ENCODE results near the gene CUL9. TPM values are rescaled to one million over a fixed set of nuclear protein-coding genes. Genes with fewer than 3 reads are reported as not detected.

The CUL9 gene
- total RNA-seq, 1 donor from 2014 or later, result 38.9 TPM

DNA sequence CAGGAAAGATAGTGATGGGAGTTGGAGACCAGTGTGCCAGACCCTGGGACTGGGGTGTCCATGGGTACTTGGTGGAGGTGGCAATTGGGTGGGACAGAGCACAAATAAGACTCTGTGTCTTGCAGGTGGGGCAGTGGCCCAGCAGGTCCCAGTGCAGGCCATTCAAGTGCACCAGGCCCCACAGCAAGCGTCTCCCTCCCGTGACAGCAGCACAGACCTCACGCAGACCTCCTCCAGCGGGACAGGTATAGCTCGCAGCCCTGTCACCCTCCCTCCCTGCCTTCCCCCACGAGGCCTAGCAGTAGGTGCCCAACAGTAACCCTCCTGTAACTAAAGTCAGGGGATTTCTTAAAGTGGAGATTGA, 5.6 kb upstream of the CUL9 start:
- intact Hi-C loops (cut with micrococcal nuclease), result no loop called here
- Mint-ChIP-seq H3K9me3 (no peaks in the 10 kb centered on the region), H3K4me3 (no peak overlapping the region), H3K36me3 (ENCODE audit: low read depth) (peaks cover 35% of the 10 kb centered on the region), H3K27me3 (ENCODE audit: insufficient read depth) (no peaks in the 10 kb centered on the region), H3K27ac (peak overlapping the region; percentile 70), H3K4me1 (ENCODE audit: low read depth) (peaks cover 41% of the 10 kb centered on the region)
- no peak for DNase-seq (ENCODE audit: low spot score)

DNA sequence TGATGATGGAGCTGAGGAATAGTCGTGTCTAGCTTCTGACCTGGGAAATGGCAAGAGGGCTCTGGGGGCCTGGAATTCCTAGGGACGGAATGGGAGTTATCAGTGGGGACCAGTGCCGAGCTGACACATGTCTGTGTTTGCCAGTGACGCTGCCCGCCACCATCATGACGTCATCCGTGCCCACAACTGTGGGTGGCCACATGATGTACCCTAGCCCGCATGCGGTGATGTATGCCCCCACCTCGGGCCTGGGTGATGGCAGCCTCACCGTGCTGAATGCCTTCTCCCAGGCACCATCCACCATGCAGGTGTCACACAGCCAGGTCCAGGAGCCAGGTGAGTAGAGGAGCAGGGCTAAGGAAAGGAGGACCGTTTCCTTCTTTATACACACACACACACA, 3.8 kb upstream of the CUL9 start:
- Mint-ChIP-seq H3K27me3 (ENCODE audit: insufficient read depth) (no peaks in the 10 kb centered on the region), H3K4me3 (no peak overlapping the region), H3K27ac (no peak overlapping the region), H3K9me3 (no peaks in the 10 kb centered on the region), H3K36me3 (ENCODE audit: low read depth) (peaks cover 41% of the 10 kb centered on the region), H3K4me1 (ENCODE audit: low read depth) (peaks cover 44% of the 10 kb centered on the region)
- intact Hi-C loops (cut with micrococcal nuclease), result no loop called here
- no peak for DNase-seq (ENCODE audit: low spot score)

DNA sequence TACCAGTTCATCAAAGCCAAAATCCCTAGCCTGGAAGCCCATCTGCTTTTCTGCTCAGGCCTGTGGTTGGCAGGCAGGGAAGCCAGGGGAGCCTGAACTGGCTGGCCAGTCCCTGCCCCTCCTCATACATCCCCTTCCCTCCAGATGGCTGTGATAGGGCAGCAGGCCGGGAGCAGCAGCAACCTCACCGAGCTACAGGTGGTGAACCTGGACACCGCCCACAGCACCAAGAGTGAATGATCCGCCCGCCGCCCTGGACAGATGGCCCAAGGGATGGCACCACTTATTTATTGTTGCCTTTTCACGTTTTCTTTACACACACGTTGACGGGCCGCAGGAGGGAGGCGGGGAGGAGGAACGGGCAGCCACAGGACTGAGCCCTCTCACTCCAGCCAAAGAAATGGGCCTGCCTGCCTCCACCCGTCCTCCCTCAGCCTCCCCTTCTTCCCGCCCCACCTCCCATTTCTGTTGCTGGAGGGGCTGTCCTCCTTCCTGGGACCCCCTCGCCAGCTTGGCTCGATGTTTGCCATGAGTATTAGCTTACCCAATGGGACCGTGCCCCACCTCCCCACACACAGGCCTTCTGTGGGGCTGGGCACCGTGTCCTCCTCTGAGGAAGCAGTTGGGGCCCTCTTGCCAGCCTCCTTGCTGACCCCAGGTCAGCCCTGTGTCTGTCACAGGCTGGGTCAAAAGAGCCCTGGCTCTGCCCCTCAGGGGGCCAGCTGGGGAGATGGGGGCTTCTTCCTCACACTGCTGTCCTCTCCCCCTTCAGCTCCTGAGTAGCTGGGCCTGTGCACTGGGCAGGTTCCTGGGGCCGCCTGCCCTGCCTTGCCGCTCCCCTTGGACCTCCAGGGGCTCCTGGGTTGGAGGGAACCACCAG, 2.8 kb upstream of the CUL9 start:
- peaks cover 44% of the 10 kb centered on the region for H3K4me1 Mint-ChIP-seq (ENCODE audit: low read depth)
- H3K4me3 Mint-ChIP-seq, result no peak overlapping the region
- DNase-seq (ENCODE audit: low spot score), result no peak
- H3K27me3 Mint-ChIP-seq (ENCODE audit: insufficient read depth), result no peaks in the 10 kb centered on the region
- H3K9me3 Mint-ChIP-seq, result no peaks in the 10 kb centered on the region
- H3K27ac Mint-ChIP-seq, result no peak overlapping the region
- intact Hi-C loops (cut with micrococcal nuclease), result no loop called here
- H3K36me3 Mint-ChIP-seq (ENCODE audit: low read depth), result peaks cover 46% of the 10 kb centered on the region

DNA sequence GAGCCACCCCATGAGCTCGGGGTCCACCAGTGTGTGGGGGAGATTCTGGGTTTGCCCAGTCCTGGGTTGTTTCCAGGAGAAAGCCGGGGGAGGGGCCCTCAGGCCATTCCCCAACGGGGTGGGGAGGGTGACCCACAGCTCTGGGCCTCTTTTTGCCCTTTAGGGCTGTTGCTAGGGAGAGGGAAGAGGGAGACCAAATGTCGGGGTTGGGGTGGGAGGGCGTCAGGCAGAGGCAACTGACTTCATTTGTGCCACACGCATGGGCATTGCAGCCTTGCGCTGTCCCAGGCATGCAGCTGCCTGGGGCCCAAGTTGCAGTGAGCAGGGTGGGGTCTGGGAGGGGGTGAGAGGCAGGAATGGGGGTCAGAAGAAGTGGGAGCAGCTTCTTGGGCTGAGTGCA, 1.9 kb upstream of the CUL9 start:
- peaks cover 43% of the 10 kb centered on the region for H3K4me1 Mint-ChIP-seq (ENCODE audit: low read depth)
- intact Hi-C loops (cut with micrococcal nuclease), result no loop called here
- H3K27me3 Mint-ChIP-seq (ENCODE audit: insufficient read depth), result no peaks in the 10 kb centered on the region
- H3K9me3 Mint-ChIP-seq, result no peaks in the 10 kb centered on the region
- no peak overlapping the region for H3K27ac Mint-ChIP-seq
- no peak overlapping the region for H3K4me3 Mint-ChIP-seq
- DNase-seq (ENCODE audit: low spot score), result no peak
- H3K36me3 Mint-ChIP-seq (ENCODE audit: low read depth), result peaks cover 45% of the 10 kb centered on the region

DNA sequence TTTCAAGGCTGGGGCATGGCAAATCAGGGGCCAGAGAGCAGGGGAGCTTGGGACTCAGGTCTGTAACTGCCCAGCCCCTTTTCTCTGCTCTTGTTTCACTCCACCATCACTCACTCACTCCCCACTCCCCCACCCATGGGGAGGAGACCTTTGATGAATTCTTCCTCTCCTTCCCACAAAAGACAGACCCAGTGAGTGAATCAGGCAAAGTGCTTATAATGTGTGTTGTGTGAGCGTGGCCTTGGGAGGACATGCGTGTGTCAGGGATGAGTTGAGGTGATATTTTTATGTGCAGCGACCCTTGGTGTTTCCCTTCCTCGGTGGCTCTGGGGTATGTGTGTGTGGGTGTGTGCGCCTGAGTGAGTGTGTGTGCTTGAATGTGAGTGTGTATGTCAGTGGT, 1.0 kb upstream of the CUL9 start:
- Mint-ChIP-seq H3K27ac (peak overlapping the region; percentile 66), H3K9me3 (no peaks in the 10 kb centered on the region), H3K4me3 (peak overlapping the region; percentile 95), H3K36me3 (ENCODE audit: low read depth) (peaks cover 40% of the 10 kb centered on the region), H3K27me3 (ENCODE audit: insufficient read depth) (no peaks in the 10 kb centered on the region), H3K4me1 (ENCODE audit: low read depth) (peaks cover 43% of the 10 kb centered on the region)
- intact Hi-C loops (cut with micrococcal nuclease), result no loop called here
- DNase-seq (ENCODE audit: low spot score), result no peak

DNA sequence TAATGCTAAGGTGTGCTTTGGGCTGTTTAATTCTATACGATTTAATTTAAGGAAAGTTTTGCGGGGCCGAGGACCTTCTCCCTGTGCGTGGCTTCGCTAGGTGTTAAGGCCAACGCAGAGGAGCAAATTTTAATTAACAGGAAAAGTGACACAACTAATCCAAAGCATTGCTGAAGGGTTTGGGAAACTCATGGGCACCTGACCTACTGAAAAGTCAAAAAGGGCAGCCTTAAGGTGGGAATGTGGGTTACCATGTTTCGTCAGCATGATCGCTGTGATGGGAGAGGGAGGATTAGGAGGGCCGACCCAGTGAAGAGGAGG, 415 bp upstream of the CUL9 start:
- intact Hi-C loops (cut with micrococcal nuclease), result no loop called here
- Mint-ChIP-seq H3K9me3 (no peaks in the 10 kb centered on the region), H3K4me1 (ENCODE audit: low read depth) (peaks cover 48% of the 10 kb centered on the region), H3K27ac (peak overlapping the region; percentile 91), H3K27me3 (ENCODE audit: insufficient read depth) (no peaks in the 10 kb centered on the region), H3K4me3 (peak overlapping the region; percentile 95), H3K36me3 (ENCODE audit: low read depth) (peaks cover 43% of the 10 kb centered on the region)
- no peak for DNase-seq (ENCODE audit: low spot score)

DNA sequence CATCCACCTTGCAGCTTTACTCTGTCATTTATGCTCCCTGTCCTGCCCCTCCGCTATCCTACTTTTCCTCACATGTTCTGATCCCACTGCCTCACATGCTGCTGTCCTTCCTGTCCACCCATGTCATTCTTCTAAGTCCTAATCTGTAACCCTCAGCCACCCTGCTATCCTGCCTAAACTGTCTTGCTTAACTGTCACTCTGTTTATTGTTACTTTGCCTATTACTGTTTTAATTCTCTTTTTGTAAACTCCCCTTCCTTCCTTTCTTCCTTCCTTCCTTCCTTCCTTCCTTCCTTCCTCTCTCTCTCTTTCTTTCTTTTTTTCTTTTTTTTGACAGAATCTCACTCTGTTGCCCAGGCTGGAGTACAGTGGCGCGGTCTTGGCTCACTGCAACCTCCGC, 1.4 kb downstream of the CUL9 start:
- intact Hi-C loops (cut with micrococcal nuclease), result no loop called here
- Mint-ChIP-seq H3K4me1 (ENCODE audit: low read depth) (peaks cover 48% of the 10 kb centered on the region), H3K36me3 (ENCODE audit: low read depth) (peaks cover 35% of the 10 kb centered on the region), H3K27ac (peak overlapping the region; percentile 91), H3K4me3 (peak overlapping the region; percentile 95), H3K9me3 (no peaks in the 10 kb centered on the region), H3K27me3 (ENCODE audit: insufficient read depth) (no peaks in the 10 kb centered on the region)
- DNase-seq (ENCODE audit: low spot score), result no peak

DNA sequence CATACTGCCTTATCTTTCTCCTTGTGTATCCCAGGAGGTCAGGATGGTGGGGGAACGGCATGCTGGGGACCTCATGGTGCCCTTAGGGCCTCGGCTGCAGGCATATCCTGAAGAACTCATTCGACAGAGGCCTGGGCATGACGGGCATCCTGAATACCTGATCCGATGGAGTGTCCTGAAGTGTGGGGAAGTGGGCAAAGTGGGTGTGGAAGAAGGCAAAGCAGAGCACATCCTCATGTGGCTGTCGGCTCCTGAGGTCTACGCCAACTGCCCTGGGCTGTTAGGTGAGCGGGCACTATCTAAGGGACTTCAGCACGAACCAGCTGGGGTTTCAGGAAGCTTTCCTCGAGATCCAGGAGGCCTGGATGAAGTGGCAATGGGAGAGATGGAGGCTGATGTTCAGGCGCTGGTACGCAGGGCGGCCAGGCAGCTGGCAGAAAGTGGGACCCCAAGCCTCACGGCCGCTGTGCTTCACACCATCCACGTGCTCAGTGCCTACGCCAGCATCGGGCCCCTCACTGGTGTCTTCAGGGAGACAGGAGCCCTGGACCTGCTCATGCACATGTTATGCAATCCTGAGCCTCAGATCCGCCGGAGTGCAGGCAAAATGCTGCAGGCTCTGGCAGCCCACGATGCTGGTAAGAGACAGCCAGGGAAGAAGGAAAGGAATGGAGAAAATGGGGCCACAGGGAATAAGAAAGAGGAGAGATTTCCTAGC, 2.4 kb downstream of the CUL9 start:
- Mint-ChIP-seq H3K36me3 (ENCODE audit: low read depth) (peaks cover 30% of the 10 kb centered on the region), H3K27me3 (ENCODE audit: insufficient read depth) (no peaks in the 10 kb centered on the region), H3K4me3 (peak overlapping the region; percentile 64), H3K4me1 (ENCODE audit: low read depth) (peaks cover 48% of the 10 kb centered on the region), H3K27ac (peak overlapping the region; percentile 32), H3K9me3 (no peaks in the 10 kb centered on the region)
- intact Hi-C loops (cut with micrococcal nuclease), result no loop called here
- DNase-seq (ENCODE audit: low spot score), result no peak

DNA sequence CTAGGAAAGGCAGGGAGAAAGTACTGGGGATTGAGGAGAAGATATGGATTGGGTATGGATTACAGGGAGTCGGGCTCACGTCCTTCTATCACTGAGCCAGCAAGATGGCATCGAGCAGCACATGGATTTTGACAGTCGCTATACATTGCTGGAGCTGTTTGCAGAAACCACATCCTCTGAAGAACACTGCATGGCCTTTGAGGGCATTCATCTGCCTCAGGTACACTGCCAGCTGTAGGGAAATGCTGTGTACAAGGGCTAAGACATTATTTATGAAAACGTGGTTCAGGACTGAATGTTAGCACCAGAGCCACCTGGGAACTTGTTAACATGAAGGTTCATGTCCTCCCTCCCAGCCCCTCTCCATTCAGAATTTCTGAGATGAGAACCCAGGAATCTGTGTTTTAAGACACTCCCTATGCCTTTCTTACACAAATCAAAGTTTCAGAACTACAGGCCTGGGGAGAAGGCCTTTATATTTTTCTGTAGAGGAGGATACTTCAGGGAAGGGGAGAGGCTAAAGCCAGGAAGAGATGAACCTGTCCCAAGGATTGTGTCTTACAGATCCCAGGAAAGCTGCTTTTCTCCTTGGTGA, 3.5 kb downstream of the CUL9 start:
- Mint-ChIP-seq H3K27ac (peak overlapping the region; percentile 57), H3K4me1 (ENCODE audit: low read depth) (peaks cover 48% of the 10 kb centered on the region), H3K27me3 (ENCODE audit: insufficient read depth) (no peaks in the 10 kb centered on the region), H3K9me3 (no peaks in the 10 kb centered on the region), H3K4me3 (peak overlapping the region; percentile 6), H3K36me3 (ENCODE audit: low read depth) (peaks cover 30% of the 10 kb centered on the region)
- no peak for DNase-seq (ENCODE audit: low spot score)
- intact Hi-C loops (cut with micrococcal nuclease), result no loop called here

DNA sequence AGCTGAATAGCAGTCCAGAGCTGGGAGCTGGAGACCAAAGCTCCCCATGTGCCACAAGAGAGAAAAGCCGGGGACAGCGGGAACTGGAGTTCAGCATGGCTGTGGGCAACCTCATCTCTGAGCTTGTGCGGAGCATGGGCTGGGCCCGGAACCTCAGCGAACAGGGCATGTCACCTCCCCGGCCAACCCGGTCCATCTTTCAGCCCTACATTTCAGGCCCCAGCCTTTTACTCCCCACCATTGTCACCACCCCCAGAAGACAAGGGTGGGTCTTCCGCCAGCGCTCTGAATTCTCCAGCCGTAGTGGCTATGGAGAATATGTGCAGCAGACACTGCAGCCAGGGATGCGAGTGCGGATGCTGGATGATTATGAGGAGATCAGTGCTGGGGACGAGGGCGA, 4.0 kb downstream of the CUL9 start:
- H3K9me3 Mint-ChIP-seq, result no peaks in the 10 kb centered on the region
- H3K4me3 Mint-ChIP-seq, result no peak overlapping the region
- peak overlapping the region; percentile 17 for H3K27ac Mint-ChIP-seq
- peaks cover 45% of the 10 kb centered on the region for H3K4me1 Mint-ChIP-seq (ENCODE audit: low read depth)
- H3K36me3 Mint-ChIP-seq (ENCODE audit: low read depth), result peaks cover 29% of the 10 kb centered on the region
- H3K27me3 Mint-ChIP-seq (ENCODE audit: insufficient read depth), result no peaks in the 10 kb centered on the region
- DNase-seq (ENCODE audit: low spot score), result no peak
- intact Hi-C loops (cut with micrococcal nuclease), result no loop called here

DNA sequence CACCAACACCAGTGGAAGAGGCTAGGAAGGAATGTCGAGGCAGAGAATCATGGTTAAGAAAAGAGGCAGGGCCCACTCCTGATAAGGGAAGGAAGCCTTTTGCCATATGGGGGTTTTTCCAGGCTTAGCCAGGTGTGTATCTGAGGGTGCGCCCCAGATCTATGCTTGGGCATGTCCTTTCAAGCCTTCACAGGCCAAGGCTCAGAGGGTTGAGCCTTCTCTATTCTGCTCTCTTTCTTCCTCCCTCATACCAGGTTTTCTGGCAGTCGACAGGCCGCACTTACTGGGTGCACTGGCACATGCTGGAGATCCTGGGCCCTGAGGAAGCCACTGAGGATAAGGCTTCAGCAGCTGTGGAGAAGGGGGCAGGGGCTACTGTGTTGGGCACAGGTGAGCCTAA, 4.7 kb downstream of the CUL9 start:
- no peaks in the 10 kb centered on the region for H3K27me3 Mint-ChIP-seq (ENCODE audit: insufficient read depth)
- no peak for DNase-seq (ENCODE audit: low spot score)
- no peak overlapping the region for H3K27ac Mint-ChIP-seq
- peaks cover 24% of the 10 kb centered on the region for H3K36me3 Mint-ChIP-seq (ENCODE audit: low read depth)
- no peak overlapping the region for H3K4me3 Mint-ChIP-seq
- intact Hi-C loops (cut with micrococcal nuclease), result no loop called here
- H3K9me3 Mint-ChIP-seq, result no peaks in the 10 kb centered on the region
- peaks cover 38% of the 10 kb centered on the region for H3K4me1 Mint-ChIP-seq (ENCODE audit: low read depth)

DNA sequence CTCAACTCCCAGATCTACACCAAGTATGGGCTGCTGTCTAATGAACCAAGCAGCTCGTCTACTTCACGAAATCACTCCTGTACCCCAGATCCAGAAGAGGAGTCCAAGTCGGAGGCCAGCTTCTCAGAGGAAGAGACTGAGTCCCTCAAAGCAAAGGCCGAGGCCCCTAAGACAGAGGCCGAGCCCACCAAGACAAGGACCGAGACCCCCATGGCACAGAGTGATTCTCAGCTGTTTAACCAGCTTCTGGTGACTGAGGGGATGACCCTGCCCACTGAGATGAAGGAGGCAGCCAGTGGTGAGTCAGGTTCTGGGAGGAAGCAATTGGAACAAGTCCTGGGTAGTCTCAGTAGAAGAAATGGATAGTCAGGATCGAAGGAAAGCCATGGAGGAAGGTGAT, 5.8 kb downstream of the CUL9 start:
- Mint-ChIP-seq H3K27me3 (ENCODE audit: insufficient read depth) (no peaks in the 10 kb centered on the region), H3K9me3 (no peaks in the 10 kb centered on the region), H3K4me1 (ENCODE audit: low read depth) (peaks cover 31% of the 10 kb centered on the region), H3K4me3 (no peak overlapping the region), H3K27ac (no peak overlapping the region), H3K36me3 (ENCODE audit: low read depth) (peaks cover 25% of the 10 kb centered on the region)
- intact Hi-C loops (cut with micrococcal nuclease), result no loop called here
- no peak for DNase-seq (ENCODE audit: low spot score)

DNA sequence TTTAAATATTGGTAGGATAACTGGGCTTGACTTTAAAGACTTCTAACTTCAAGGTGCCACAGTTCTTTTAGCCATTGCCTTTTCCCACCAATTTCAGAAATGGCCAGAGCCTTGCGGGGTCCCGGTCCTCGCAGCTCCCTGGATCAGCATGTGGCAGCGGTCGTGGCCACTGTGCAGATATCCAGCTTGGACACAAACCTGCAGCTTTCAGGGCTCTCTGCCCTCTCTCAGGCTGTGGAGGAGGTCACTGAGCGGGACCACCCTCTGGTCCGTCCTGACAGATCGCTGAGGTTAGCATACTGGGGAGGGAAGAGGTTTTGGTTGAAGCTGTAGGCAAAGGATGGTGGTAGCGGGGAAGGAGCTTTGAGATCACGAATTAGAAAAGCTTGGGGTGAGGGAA, 6.4 kb downstream of the CUL9 start:
- H3K4me1 Mint-ChIP-seq (ENCODE audit: low read depth), result peaks cover 25% of the 10 kb centered on the region
- DNase-seq (ENCODE audit: low spot score), result no peak
- H3K36me3 Mint-ChIP-seq (ENCODE audit: low read depth), result peaks cover 27% of the 10 kb centered on the region
- no peaks in the 10 kb centered on the region for H3K9me3 Mint-ChIP-seq
- intact Hi-C loops (cut with micrococcal nuclease), result no loop called here
- H3K27ac Mint-ChIP-seq, result no peak overlapping the region
- H3K27me3 Mint-ChIP-seq (ENCODE audit: insufficient read depth), result no peaks in the 10 kb centered on the region
- no peak overlapping the region for H3K4me3 Mint-ChIP-seq

All from activated T-helper 1 cell treated with anti-CD3 and anti-CD28 coated beads, Interleukin-12 subunit alpha, Interleukin-12 subunit beta, Interleukin-2, Interleukin-4 antibody, amounts not matched to agents 30 ng/mL and 10 ng/mL and 1 ng/mL, durations not matched to agents 14 hours and 24 hours and 36 hours (primary cell).